HepG2 (cell line): ENCODE results near the gene PPP4R2.

Source experiments
- JUNB ChIP-seq: sonication (generic); formaldehyde crosslinking; IDR thresholded peaks from 2 replicates; pipeline ENCODE4 v1.8.0; 2022; ENCODE audit warnings: missing genetic modification reagents, mild to moderate bottlenecking, borderline replicate concordance
- POLR2AphosphoS2 ChIP-seq: IDR thresholded peaks from 2 replicates; pipeline ENCODE4 v1.6.1; 2011; ENCODE audit warnings: low read depth, low read length, improper control_type of control experiment
- RBAK ChIP-seq: sonication (generic); formaldehyde crosslinking; IDR thresholded peaks from 2 replicates; pipeline ENCODE4 v1.5.1; 2020; ENCODE audit warnings: mild to moderate bottlenecking, missing genetic modification reagents
- SIN3A ChIP-seq: IDR thresholded peaks from 2 replicates; pipeline ENCODE4 v1.6.1; 2011; ENCODE audit warnings: low read depth, mild to moderate bottlenecking, control low read depth, low read length, borderline replicate concordance
- YY1 ChIP-seq: IDR thresholded peaks from 2 replicates; pipeline ENCODE4 v1.6.1; 2011; ENCODE audit warnings: low read length, low read depth, moderate library complexity, mild to moderate bottlenecking; ENCODE audit not compliant: insufficient read depth, insufficient replicate concordance
- TF ChIP-seq, protein P1 (sequence below): IDR thresholded peaks from 2 replicates; pipeline ENCODE4 v1.6.1; 2016

DNA sequence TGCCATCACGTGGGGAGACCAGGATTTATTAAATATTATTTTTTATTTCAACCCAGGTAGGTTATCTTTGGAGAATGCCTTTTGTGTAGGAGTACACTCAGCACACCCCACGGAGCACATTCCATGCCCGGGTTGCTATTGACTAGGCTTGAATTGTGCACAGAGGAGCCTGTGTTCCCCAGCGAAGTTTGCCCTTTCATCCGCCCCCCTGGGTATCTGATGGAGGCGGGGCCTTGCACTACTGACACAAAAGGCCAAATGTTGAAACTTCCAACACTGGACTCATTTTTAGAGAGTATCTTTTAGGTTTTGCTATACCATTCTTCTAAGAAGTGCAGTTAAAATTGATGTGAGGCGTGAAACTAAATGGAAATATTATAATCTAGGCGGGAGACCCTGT lies 39.3 kb upstream of the PPP4R2 start:
- TF ChIP-seq YY1 (peak; percentile 46), POLR2AphosphoS2 (no peak), RBAK (CRISPR knock-in tag) (no peak), SIN3A (no peak), JUNB (CRISPR knock-in tag) (no peak)
- TF ChIP-seq, protein P1, sequence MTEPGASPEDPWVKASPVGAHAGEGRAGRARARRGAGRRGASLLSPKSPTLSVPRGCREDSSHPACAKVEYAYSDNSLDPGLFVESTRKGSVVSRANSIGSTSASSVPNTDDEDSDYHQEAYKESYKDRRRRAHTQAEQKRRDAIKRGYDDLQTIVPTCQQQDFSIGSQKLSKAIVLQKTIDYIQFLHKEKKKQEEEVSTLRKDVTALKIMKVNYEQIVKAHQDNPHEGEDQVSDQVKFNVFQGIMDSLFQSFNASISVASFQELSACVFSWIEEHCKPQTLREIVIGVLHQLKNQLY: no peak; the same call in 1 of the 2 replicates
